Suprapubic skin (tissue), 3 donors: Measurements from ENCODE around the gene ACP5.

Experiments
- CTCF ChIP-seq, 2 donors: fragments of 200-600 bp in 1 of 2; fragments of 450-650 bp in 1 of 2; sonication (generic) in 1 of 2; IDR thresholded peaks; one replicate each; pipeline ENCODE4 v1.5.1; 2016 to 2019; ENCODE audit warnings: antibody characterized with exemption in 2 of 2, mild to moderate bottlenecking in 1 of 2, moderate library complexity in 1 of 2
- POLR2A ChIP-seq, 2 donors: fragments of 450-650 bp; IDR thresholded peaks; one replicate each; pipeline ENCODE4 v1.6.1; 2017; ENCODE audit warnings: antibody characterized with exemption in 2 of 2, mild to moderate bottlenecking in 2 of 2, moderate library complexity in 2 of 2

GRCh38 chr19:11587975-11588631 lies 10.7 kb upstream of the ACP5 start:
- TF ChIP-seq CTCF (IDR thresholded peaks at IDR 0.05) (no peak), POLR2A (IDR thresholded peaks at IDR 0.05) (no peak)
